ENCODE results near the gene KRTAP12-3.

KRTAP12-3 gene

GRCh38 chr21:44706706-44707581, 49.2 kb downstream of the KRTAP12-3 start:
- ChIA-PET CTCF (no interaction called here), POLR2A (interaction anchor here (0.9 kb wide), 1 partner anchor 95 kb away, joined by 3 read pairs; the partner anchor contains the start of gene UBE2G2)
- no peak for TF ChIP-seq L3MBTL2 (conservative IDR thresholded peaks at IDR 0.05)
- no peak for DNase-seq (ENCODE audit: extremely low spot score)

Data from HEK293T (cell line).